ENCODE measurements around the gene STX2. TPM values are rescaled to one million over a fixed set of nuclear protein-coding genes. Genes with fewer than 3 reads are reported as not detected.

The STX2 gene
- 16.0 to 30.9 TPM (median 25.5 TPM) in 5 replicates for total RNA-seq (2022; extraction: Qiagen RNA extraction; ENCODE audit: low read depth)

DNA sequence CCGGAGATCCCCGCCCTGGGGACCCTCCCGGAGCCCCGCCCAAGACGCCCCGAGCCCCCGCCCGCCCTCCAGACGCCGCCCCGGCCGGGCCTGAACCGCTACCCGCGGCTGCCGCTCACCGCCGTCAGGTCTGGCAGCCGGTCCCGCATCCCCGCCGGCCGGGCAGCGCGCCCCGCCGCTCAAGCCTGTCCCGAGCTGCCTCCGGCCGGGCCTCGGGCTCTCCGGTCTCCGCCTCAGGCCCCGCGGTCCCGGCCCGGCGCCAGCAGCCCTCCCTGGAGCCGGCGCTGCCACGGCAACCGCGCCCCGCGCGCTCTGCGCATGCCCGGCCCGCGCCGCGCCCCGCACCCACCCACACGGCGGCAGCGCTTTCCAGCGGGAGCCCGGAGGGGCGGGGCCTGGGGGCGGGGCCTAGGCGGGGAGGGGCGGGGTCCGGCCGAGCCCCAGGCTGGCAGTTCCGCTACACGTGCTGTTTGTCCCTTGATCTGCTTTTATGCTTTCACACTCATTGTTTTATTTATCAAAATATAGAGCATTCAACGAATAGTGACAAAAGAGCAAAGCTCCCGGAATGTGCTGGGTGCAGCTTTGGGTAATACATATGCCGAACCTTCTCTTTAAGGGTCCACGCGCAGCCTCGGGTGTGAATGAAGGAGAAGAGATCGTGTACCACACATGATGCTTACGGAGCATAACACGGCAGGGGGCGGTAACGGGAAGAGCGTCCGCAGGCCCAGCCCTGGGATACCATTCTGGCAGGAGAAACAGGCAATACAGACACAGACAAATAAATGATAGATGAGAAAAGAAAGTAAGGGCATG, at the start of gene STX2:
TSS of gene STX2 (minus strand) at position 300 of the 819 bp plus-strand sequence. CDS start at position 149, 151 bp downstream.

DNA sequence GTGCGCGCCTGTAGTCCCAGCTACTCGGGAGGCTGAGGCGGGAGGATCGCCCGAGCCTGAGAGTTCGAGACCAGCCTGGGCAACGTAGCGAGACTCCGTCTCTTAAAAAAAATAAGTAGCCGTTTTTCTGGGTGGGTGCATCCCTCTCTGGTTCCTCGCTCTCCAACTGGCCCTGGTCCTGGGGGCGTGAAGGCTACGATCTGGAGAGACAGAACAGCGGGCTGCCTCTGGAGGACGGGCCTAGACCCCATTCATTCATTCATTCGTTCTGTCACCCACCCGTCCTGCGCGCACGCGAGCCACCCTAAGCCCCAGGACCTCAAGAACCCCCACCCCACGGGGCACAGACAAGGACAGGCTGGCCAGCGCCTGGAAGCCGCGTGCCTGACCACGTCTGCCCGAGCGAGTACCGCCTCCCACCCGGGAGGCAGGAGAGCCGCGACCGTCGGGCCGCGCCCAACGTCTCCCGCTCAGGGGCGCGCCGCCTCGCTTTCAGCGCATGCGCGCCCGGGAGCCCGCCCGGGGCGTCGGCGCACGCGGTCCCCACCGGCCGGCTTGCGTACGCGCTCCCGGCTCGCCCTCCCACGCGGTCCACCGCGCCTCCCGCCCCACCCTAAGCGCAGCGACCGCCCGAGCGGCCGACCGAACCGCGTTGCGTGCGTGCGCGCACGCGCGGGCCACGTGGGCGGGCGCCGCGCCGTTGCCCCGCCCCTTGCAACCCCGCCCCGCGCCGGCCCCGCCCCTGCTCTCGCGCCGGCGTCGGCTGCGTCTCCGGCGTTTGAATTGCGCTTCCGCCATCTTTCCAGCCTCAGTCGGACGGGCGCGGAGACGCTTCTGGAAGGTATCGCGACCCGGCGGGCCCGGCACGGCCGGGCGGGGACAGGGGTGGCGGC, 32.5 kb upstream of the STX2 start, which contains the start of gene RAN:
TSS of gene RAN (plus strand) at position 781 of the 893 bp plus-strand sequence. CDS start 528 bp downstream, outside the sequence.

Other genes starting within 250 kb of the STX2 start
- gene RIMBP2, start 123.0 kb downstream of the STX2 start, total RNA-seq (2022; extraction: Qiagen RNA extraction; ENCODE audit: low read depth): not detected in 5 replicates
- 1,622 to 1,784 TPM (median 1,751 TPM) in 5 replicates for gene RAN, start 32.8 kb upstream of the STX2 start, total RNA-seq (2022; extraction: Qiagen RNA extraction; ENCODE audit: low read depth)
- gene ADGRD1, start 114.7 kb upstream of the STX2 start, total RNA-seq (2022; extraction: Qiagen RNA extraction; ENCODE audit: low read depth): 0.15 to 1.0 TPM (median 0.39 TPM) in 5 replicates